Right ventricle myocardium inferior (tissue), 1 donor: ENCODE results near the gene SCGB3A2. TPM values are rescaled to one million over a fixed set of nuclear protein-coding genes. Genes with fewer than 3 reads are reported as not detected.

ENCODE experiments used
- ATAC-seq: fragments of 200-7000 bp; cut with Tn5 transposase; one replicate; pipeline ENCODE4 v1.9.1; 2020; ENCODE audit warnings: mild to moderate bottlenecking, moderate library complexity
- DNase-seq: peaks from one replicate; pipeline ENCODE4 v3.0.0; 2021; ENCODE audit errors: missing footprints
- intact Hi-C: fragments of 100-400 bp; cut with DNase I; formaldehyde crosslinking; loops from one replicate; pipeline ENCODE4 v1.11.0; 2022
- total RNA-seq: library from RNA; stranded (reverse); fragmentation: NEBNext Ultra II Directional; extraction: Animal tissue kit (Norgen Biotek cat#: 25700); gene quantifications from one replicate; pipeline ENCODE4 v1.2.1, GENCODE V29; 2021
- donor health status: DM: no; HTN: yes; CAD: no; lungs with severe emphysema.

Gene SCGB3A2
- total RNA-seq, 1 donor from 2014 or later: not detected

DNA sequence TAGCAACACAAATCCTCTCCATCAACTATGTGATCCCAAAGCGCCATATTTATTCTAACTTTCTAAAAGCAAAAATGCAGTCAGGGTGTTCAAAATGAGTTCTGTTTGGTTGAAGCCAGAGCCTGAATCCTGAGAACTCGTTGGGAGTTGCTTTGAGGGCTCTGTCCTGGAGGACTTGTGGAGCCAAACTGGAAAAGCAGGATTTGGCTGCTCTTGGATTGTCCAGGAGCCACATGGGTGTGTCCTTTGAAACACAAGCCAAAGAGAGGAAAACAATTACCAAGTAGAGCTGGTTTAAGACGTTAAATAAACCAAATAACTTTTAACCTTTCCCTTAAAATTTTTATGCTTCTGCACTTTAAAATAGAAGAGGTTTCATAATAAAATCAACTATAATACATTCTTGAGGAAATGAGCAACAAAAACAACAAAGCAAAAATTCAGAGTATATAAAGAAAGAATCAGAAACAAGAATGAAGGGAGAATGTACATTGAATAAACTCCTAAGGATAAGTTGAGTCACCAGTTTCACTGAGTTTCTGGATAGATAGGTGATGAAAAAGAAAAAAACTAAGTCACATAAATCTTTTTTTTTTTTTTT is 14.3 kb downstream of the SCGB3A2 start:
- ATAC-seq: no peak
- intact Hi-C loops: no loop called here
- no peak for DNase-seq

GRCh38 chr5:147893820-147894219 is 15.3 kb downstream of the SCGB3A2 start:
- ATAC-seq (no peak), DNase-seq (no peak)
- intact Hi-C loops: no loop called here

- DNase-seq: no peak
- ATAC-seq: no peak
- intact Hi-C loops: no loop called here
These were observed 17.4 kb downstream of the SCGB3A2 start for GRCh38 chr5:147895864-147896263.

DNA sequence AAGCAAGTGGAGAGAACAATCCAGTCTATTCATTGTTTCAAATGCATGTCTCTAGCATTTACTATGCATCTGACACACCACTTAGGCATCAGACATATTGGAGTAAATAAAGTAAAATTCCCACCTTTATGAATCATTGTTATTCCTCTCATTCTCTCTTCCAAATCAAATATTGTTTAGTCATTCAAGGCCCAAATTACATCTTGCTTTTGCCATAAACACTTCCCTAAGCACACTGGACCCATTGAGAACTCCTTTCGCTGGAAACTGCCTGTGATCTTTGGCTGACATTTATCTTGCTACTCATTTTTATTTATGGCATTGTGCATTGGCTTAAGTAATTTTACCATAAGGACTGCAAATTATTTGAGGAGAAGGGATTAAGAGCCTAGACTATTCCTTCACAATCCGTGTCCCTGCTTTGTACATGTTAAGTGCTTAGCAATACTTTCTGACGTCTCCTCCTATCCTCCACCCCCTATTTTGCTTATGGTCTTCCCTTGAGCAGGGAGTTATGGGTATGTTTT is 20.4 kb downstream of the SCGB3A2 start:
- DNase-seq (no peak), ATAC-seq (no peak)
- intact Hi-C loops: no loop called here

DNA sequence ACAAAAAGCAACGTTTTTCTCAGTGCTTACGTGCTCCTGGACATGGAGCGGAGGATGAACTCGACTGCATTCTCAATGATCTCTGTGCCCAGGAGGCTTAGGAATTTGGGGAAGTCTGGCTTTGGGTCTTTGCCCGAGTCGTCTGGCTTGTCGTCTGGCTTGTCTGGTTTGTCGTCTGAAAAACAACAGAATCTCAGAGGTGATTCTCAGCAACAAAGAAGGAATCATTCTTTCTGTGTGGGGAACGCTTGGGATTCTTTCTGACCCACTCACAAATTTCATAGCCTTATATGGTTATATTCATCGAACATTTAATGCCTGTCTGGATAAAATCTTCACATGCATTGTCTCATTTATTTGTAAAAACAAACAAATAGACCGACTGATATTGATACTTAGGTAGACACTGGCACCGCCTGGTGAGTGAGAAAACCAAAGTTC is 23.1 kb downstream of the SCGB3A2 start:
- no peak for ATAC-seq
- intact Hi-C loops: no loop called here
- no peak for DNase-seq

DNA sequence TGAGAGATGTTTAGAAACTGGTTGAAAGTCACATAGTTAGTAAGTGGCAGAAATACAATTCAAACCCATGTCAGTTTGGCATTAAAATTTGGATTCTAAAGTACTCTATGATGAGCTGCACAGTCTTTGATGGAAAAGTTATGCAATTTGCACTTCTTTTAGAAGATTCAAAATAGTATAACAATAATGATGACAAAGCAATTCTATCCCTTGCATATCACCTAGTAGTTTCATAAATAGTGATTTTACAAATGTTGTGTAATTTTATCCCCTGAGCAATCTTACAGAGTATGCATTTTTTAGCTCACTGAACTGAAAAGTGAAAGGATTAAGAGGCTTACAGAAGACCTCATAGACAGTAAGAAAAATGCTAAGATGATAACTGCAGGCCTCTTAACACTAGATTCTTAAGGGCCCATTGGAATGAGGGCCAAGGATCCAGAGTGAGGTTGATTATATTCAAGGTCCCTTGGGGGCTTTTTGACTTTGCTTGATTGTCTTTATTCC is 24.2 kb downstream of the SCGB3A2 start:
- DNase-seq: no peak
- intact Hi-C loops: no loop called here
- ATAC-seq: no peak

- ATAC-seq: no peak
- DNase-seq: no peak
These were observed 25.6 kb downstream of the SCGB3A2 start for GRCh38 chr5:147904110-147904509.

GRCh38 chr5:147906326-147907095 is 28.0 kb downstream of the SCGB3A2 start, which contains the start of gene C5orf46:
C5orf46 (minus strand) TSS chr5:147906538; CDS start chr5:147906501, 37 bp downstream.
- peak; percentile 26 for ATAC-seq
- DNase-seq: no peak
- intact Hi-C loops: no loop called here

More at GRCh38 chr5:147904110-147904509, 25.6 kb downstream of the SCGB3A2 start:
- intact Hi-C loops: no loop called here

GRCh38 chr5:147911427-147911826 is 32.9 kb downstream of the SCGB3A2 start:
- ATAC-seq (peak; percentile 87), DNase-seq (no peak)
- intact Hi-C loops: no loop called here

- DNase-seq: no peak
- ATAC-seq: no peak
- intact Hi-C loops: no loop called here
These were observed 33.5 kb downstream of the SCGB3A2 start for GRCh38 chr5:147912011-147912410.

GRCh38 chr5:147913786-147914185 is 35.3 kb downstream of the SCGB3A2 start:
- intact Hi-C loops: no loop called here
- ATAC-seq (no peak), DNase-seq (no peak)

DNA sequence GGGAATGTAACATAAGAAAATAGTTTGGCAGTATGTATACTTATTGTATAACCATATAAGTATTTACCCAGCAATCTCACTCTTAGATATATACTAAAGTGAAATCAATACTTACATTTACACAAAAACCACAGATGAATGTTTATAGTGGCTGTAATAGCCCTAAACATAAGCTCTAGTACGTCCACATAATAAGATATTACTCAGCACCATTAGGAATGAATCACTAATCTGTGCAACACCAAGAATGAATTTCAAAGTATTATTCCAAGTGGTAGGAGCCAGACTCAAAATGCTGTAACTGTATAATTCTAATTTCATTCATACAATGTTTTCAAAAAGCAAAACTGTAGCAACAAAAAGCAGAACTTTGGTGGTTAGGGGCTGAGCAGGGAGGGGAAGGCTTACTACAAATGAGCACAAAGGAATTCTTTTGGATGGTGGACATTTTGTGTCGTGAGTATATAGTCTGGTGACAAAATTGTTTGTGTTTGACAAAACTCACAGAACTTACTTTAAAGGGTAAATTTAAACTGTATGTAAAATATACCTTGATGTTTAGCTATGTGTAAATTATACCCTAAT is 39.7 kb downstream of the SCGB3A2 start:
- intact Hi-C loops: no loop called here
- ATAC-seq (no peak), DNase-seq (no peak)

- DNase-seq (no peak), ATAC-seq (no peak)
- intact Hi-C loops: no loop called here
These were observed 40.4 kb downstream of the SCGB3A2 start for GRCh38 chr5:147918899-147919298.

DNA sequence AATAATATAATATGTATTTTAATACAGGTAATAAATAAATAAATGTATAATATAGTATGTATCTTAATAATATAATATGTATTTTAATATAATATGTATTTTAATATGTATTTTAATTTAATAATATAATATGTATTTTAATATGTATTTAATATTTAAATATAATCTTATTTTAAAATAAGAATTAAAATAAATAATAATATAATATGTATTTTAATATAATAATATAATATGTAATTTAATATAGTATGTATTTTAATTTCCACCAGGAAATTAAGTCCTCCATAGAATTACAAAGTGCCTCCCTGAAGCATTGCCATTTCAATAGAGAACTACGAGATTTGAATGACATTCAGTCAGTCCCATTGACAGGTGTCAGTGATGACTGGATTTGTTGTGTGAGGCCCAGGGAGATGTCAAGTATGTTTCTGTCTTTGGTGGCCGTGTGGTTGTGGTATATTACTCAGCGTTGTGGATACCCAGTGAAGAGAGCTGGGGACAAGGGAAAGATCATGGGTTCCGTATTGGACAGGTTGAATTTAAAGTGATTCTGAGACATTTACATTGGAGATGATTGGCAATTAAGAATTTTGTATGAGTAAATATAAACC is 42.0 kb downstream of the SCGB3A2 start:
- intact Hi-C loops: no loop called here
- DNase-seq: no peak
- ATAC-seq: no peak

DNA sequence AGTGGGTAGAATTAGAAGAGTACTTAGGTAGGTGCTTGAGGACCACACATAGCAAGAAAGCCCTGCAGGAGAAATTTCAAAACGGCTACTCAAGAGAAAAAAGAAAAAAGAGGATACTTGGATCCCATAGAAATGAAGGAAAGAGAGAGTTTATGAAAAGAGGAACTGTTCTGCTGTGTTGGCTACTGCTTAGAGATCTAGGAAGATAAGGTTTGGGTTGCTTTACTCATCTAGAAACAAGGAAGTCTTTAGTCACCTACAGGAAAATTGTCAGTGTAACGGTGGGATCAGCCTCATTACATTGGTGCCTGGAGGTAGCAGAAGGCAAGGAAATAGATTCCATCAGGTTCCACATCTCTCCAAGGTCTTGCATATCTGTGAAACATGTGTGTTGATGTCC is 42.6 kb downstream of the SCGB3A2 start:
- DNase-seq (no peak), ATAC-seq (no peak)
- intact Hi-C loops: no loop called here

GRCh38 chr5:147925020-147925419 is 46.5 kb downstream of the SCGB3A2 start:
- intact Hi-C loops: no loop called here
- no peak for DNase-seq

GRCh38 chr5:147927901-147928300 is 49.4 kb downstream of the SCGB3A2 start:
- no peak for ATAC-seq
- no peak for DNase-seq
- intact Hi-C loops: no loop called here

More at GRCh38 chr5:147925020-147925419, 46.5 kb downstream of the SCGB3A2 start:
- no peak for ATAC-seq

GRCh38 chr5:147930769-147931168 is 52.3 kb downstream of the SCGB3A2 start:
- DNase-seq: no peak

More at GRCh38 chr5:147930769-147931168, 52.3 kb downstream of the SCGB3A2 start:
- intact Hi-C loops: no loop called here
- ATAC-seq: peak; percentile 37
